Liver (tissue), 9 donors: ENCODE data around the gene OTUB1. TPM values are rescaled to one million over a fixed set of nuclear protein-coding genes. Genes with fewer than 3 reads are reported as not detected.

Experiments used
- DNase-seq: peaks from one replicate; pipeline ENCODE4 v3.0.0-alpha.2; 2017; ENCODE audit warnings: low spot score
- H3K27ac ChIP-seq, 2 donors: one replicate each; pipeline ENCODE4 v1.7.0; 2013; ENCODE audit warnings: inconsistent platforms in 2 of 2, low read length in 2 of 2, control low read depth in 1 of 2, low read depth in 1 of 2, mild to moderate bottlenecking in 1 of 2
- H3K27me3 ChIP-seq, 4 donors: one replicate each; pipeline versions ENCODE4 v1.6.1 to v1.7.0; 2013; ENCODE audit warnings: low read length in 3 of 4, inconsistent platforms in 1 of 4, mild to moderate bottlenecking in 1 of 4, moderate library complexity in 1 of 4; ENCODE audit not compliant: control insufficient read depth in 4 of 4, insufficient read depth in 4 of 4
- H3K36me3 ChIP-seq, 4 donors: one replicate each; pipeline versions ENCODE4 v1.6.1 to v1.7.0; 2013; ENCODE audit warnings: low read length in 3 of 4, mild to moderate bottlenecking in 3 of 4, low read depth in 1 of 4, moderate library complexity in 1 of 4; ENCODE audit not compliant: control insufficient read depth in 4 of 4, insufficient read depth in 3 of 4
- H3K4me1 ChIP-seq, 4 donors: one replicate each; pipeline versions ENCODE4 v1.6.1 to v1.7.0; 2013; ENCODE audit warnings: low read length in 3 of 4, mild to moderate bottlenecking in 3 of 4, moderate library complexity in 1 of 4; ENCODE audit not compliant: control insufficient read depth in 4 of 4, insufficient read depth in 4 of 4
- H3K4me3 ChIP-seq, 3 donors: one replicate each; pipeline versions ENCODE4 v1.6.1 to v1.7.0; 2013; ENCODE audit warnings: low read length in 3 of 3, control low read depth in 1 of 3, low read depth in 1 of 3, mild to moderate bottlenecking in 1 of 3
- H3K9ac ChIP-seq, 2 donors: one replicate each; pipeline ENCODE4 v1.7.0; 2013; ENCODE audit warnings: low read length in 2 of 2, mild to moderate bottlenecking in 2 of 2, moderate library complexity in 2 of 2, control low read depth in 1 of 2, low read depth in 1 of 2
- H3K9me3 ChIP-seq, 4 donors: one replicate each; pipeline versions ENCODE4 v1.6.1 to v1.7.0; 2013; ENCODE audit warnings: low read length in 3 of 4; ENCODE audit not compliant: control insufficient read depth in 4 of 4
- EGR1 ChIP-seq, 2 donors: IDR thresholded peaks; 2 replicates each; pipeline ENCODE4 v1.6.1; 2016 to 2018; ENCODE audit warnings: antibody characterized with exemption in 2 of 2, low read depth in 2 of 2
- FOXA1 ChIP-seq: IDR thresholded peaks from 2 replicates; pipeline ENCODE4 v1.6.1; 2016; ENCODE audit warnings: antibody characterized with exemption
- FOXA2 ChIP-seq: IDR thresholded peaks from 2 replicates; pipeline ENCODE4 v1.6.1; 2016; ENCODE audit warnings: antibody characterized with exemption
- GABPA ChIP-seq, 2 donors: IDR thresholded peaks in 1 of 2; conservative IDR thresholded peaks in 1 of 2; 2 replicates each; pipeline ENCODE4 v1.6.1; 2016; ENCODE audit warnings: antibody characterized with exemption in 2 of 2, mild to moderate bottlenecking in 1 of 2, moderate library complexity in 1 of 2
- HNF4A ChIP-seq, 2 donors: conservative IDR thresholded peaks; 2 replicates each; pipeline ENCODE4 v1.6.1; 2016; ENCODE audit warnings: antibody characterized with exemption in 2 of 2, mild to moderate bottlenecking in 2 of 2
- HNF4G ChIP-seq: IDR thresholded peaks from 2 replicates; pipeline ENCODE4 v1.6.1; 2016; ENCODE audit warnings: antibody characterized with exemption
- JUND ChIP-seq, 2 donors: IDR thresholded peaks; 2 replicates each; pipeline ENCODE4 v1.6.1; 2016; ENCODE audit warnings: antibody characterized with exemption in 2 of 2
- NR2F2 ChIP-seq: IDR thresholded peaks from 2 replicates; pipeline ENCODE4 v1.6.1; 2016; ENCODE audit warnings: antibody characterized with exemption
- RAD21 ChIP-seq, 2 donors: IDR thresholded peaks; 2 replicates each; pipeline ENCODE4 v1.6.1; 2016; ENCODE audit warnings: antibody characterized with exemption in 2 of 2, mild to moderate bottlenecking in 2 of 2
- RXRA ChIP-seq, 2 donors: IDR thresholded peaks; 2 replicates each; pipeline ENCODE4 v1.6.1; 2017 to 2018; ENCODE audit warnings: antibody characterized with exemption in 2 of 2, mild to moderate bottlenecking in 1 of 2
- SP1 ChIP-seq: IDR thresholded peaks from 2 replicates; pipeline ENCODE4 v1.6.1; 2018; ENCODE audit warnings: antibody characterized with exemption, mild to moderate bottlenecking
- TAF1 ChIP-seq: conservative IDR thresholded peaks from 2 replicates; pipeline ENCODE4 v1.6.1; 2016; ENCODE audit warnings: antibody characterized with exemption, mild to moderate bottlenecking
- YY1 ChIP-seq: IDR thresholded peaks from 2 replicates; pipeline ENCODE4 v1.6.1; 2016; ENCODE audit warnings: antibody characterized with exemption, mild to moderate bottlenecking
- WGBS: extraction: QIAGEN DNeasy Blood & Tissue Kit; methylation state at CpG from one replicate; pipeline ENCODE4 v1.1.7; 2013; 5-methylcytosine and 5-hydroxymethylcytosine counted together
- polyA plus RNA-seq, 2 donors: library from polyadenylated mRNA; stranded (reverse) in 1 of 2; unstranded in 1 of 2; fragments of 200-250 nt in 1 of 2; fragments of >200 nt in 1 of 2; fragmentation: Nextera tagmentation in 1 of 2; extraction: Ambion mirVana in 1 of 2; gene quantifications; one replicate each; pipeline versions ENCODE4 v1.2.1 to v1.2.3, GENCODE V29; 2013 to 2015
- total RNA-seq, 2 donors: library from RNA; depleted of rRNA; stranded (reverse); fragments of >200 nt; gene quantifications; one replicate each; pipeline ENCODE4 v1.2.3, GENCODE V29; 2014
- TF ChIP-seq, protein P1 (sequence below): IDR thresholded peaks from 2 replicates; pipeline ENCODE4 v1.6.1; 2016; ENCODE audit warnings: antibody characterized with exemption
- TF ChIP-seq, protein P2 (sequence below): fragments of 150-350 bp; IDR thresholded peaks from 2 replicates; pipeline ENCODE4 v1.5.1; 2017; ENCODE audit warnings: improper control_type of control experiment, low read depth, low read length; ENCODE audit not compliant: missing input control
- TF ChIP-seq, protein P3 (sequence below): IDR thresholded peaks from 2 replicates; pipeline ENCODE4 v1.6.1; 2016; ENCODE audit warnings: antibody characterized with exemption, mild to moderate bottlenecking
- TF ChIP-seq, protein P4 (sequence below): IDR thresholded peaks from 2 replicates; pipeline ENCODE4 v1.6.1; 2016; ENCODE audit warnings: antibody characterized with exemption
- TF ChIP-seq, protein P5 (sequence below): IDR thresholded peaks from 2 replicates; pipeline ENCODE4 v1.6.1; 2016; ENCODE audit warnings: antibody characterized with exemption
- donor health status: healthy.
- donor health status: healthy.
- donor health status: healthy.
- donor health status: healthy.
- donor health status: healthy.

The OTUB1 gene
- total and polyA plus RNA-seq, 4 donors, result 18.8 to 44.6 (median 28.5) TPM

DNA sequence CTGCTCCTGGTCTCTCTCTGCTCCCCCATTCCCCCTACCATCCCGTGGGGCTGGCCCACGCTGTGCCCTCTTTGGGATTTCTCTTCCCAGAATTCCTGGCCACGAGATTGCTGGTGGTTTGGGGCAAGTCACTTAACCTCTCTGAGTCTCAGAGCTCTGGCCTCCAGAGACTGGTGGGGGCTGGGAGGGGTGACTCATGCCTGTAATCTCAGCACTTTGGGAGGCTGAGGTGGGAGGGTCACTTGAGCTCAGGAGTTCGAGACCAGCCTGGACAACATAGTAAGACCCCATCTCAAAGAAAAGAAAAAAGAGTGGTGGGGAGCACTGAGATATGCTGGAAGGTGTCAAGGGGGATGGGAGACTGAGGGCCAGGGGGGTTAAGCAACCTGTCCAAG, 18.3 kb downstream of the OTUB1 start:
- WGBS, result 80% methylated on average over 4 of the region's 4 CpGs
- H3K4me3 ChIP-seq, result no peak overlapping the region
- peaks cover 6 to 43% (median 14%) of the 10 kb centered on the region in 4 donors for H3K4me1 ChIP-seq
- no peak for DNase-seq
- no peaks in the 10 kb centered on the region for H3K27me3 ChIP-seq
- H3K36me3 ChIP-seq, result no peaks in the 10 kb centered on the region
- no peak for TF ChIP-seq TAF1
- TF ChIP-seq RXRA (IDR thresholded peaks at IDR 0.05), result no peak
- TF ChIP-seq SP1, result no peak
- TF ChIP-seq YY1, result no peak
- no peak for TF ChIP-seq NR2F2
- no peak for TF ChIP-seq HNF4G
- no peak for TF ChIP-seq FOXA2
- no peak for TF ChIP-seq EGR1 (IDR thresholded peaks at IDR 0.05; ENCODE audit: low read depth in 2 of 2)
- TF ChIP-seq, protein P1, sequence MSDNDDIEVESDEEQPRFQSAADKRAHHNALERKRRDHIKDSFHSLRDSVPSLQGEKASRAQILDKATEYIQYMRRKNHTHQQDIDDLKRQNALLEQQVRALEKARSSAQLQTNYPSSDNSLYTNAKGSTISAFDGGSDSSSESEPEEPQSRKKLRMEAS, result no peak
- TF ChIP-seq, protein P2, sequence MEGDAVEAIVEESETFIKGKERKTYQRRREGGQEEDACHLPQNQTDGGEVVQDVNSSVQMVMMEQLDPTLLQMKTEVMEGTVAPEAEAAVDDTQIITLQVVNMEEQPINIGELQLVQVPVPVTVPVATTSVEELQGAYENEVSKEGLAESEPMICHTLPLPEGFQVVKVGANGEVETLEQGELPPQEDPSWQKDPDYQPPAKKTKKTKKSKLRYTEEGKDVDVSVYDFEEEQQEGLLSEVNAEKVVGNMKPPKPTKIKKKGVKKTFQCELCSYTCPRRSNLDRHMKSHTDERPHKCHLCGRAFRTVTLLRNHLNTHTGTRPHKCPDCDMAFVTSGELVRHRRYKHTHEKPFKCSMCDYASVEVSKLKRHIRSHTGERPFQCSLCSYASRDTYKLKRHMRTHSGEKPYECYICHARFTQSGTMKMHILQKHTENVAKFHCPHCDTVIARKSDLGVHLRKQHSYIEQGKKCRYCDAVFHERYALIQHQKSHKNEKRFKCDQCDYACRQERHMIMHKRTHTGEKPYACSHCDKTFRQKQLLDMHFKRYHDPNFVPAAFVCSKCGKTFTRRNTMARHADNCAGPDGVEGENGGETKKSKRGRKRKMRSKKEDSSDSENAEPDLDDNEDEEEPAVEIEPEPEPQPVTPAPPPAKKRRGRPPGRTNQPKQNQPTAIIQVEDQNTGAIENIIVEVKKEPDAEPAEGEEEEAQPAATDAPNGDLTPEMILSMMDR, result no peak
- no peak for TF ChIP-seq FOXA1
- no peak for TF ChIP-seq HNF4A (conservative IDR thresholded peaks at IDR 0.05)
- TF ChIP-seq, protein P3, sequence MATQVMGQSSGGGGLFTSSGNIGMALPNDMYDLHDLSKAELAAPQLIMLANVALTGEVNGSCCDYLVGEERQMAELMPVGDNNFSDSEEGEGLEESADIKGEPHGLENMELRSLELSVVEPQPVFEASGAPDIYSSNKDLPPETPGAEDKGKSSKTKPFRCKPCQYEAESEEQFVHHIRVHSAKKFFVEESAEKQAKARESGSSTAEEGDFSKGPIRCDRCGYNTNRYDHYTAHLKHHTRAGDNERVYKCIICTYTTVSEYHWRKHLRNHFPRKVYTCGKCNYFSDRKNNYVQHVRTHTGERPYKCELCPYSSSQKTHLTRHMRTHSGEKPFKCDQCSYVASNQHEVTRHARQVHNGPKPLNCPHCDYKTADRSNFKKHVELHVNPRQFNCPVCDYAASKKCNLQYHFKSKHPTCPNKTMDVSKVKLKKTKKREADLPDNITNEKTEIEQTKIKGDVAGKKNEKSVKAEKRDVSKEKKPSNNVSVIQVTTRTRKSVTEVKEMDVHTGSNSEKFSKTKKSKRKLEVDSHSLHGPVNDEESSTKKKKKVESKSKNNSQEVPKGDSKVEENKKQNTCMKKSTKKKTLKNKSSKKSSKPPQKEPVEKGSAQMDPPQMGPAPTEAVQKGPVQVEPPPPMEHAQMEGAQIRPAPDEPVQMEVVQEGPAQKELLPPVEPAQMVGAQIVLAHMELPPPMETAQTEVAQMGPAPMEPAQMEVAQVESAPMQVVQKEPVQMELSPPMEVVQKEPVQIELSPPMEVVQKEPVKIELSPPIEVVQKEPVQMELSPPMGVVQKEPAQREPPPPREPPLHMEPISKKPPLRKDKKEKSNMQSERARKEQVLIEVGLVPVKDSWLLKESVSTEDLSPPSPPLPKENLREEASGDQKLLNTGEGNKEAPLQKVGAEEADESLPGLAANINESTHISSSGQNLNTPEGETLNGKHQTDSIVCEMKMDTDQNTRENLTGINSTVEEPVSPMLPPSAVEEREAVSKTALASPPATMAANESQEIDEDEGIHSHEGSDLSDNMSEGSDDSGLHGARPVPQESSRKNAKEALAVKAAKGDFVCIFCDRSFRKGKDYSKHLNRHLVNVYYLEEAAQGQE, result no peak
- no peak for TF ChIP-seq RAD21 (IDR thresholded peaks at IDR 0.05)
- TF ChIP-seq, protein P4, sequence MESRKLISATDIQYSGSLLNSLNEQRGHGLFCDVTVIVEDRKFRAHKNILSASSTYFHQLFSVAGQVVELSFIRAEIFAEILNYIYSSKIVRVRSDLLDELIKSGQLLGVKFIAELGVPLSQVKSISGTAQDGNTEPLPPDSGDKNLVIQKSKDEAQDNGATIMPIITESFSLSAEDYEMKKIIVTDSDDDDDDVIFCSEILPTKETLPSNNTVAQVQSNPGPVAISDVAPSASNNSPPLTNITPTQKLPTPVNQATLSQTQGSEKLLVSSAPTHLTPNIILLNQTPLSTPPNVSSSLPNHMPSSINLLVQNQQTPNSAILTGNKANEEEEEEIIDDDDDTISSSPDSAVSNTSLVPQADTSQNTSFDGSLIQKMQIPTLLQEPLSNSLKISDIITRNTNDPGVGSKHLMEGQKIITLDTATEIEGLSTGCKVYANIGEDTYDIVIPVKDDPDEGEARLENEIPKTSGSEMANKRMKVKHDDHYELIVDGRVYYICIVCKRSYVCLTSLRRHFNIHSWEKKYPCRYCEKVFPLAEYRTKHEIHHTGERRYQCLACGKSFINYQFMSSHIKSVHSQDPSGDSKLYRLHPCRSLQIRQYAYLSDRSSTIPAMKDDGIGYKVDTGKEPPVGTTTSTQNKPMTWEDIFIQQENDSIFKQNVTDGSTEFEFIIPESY, result no peak
- TF ChIP-seq JUND (IDR thresholded peaks at IDR 0.05), result no peak
- TF ChIP-seq GABPA (IDR thresholded peaks at IDR 0.05 in 1 of 2, conservative IDR thresholded peaks at IDR 0.05 in 1 of 2), result no peak
- TF ChIP-seq, protein P5, sequence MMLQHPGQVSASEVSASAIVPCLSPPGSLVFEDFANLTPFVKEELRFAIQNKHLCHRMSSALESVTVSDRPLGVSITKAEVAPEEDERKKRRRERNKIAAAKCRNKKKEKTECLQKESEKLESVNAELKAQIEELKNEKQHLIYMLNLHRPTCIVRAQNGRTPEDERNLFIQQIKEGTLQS, result no peak
- H3K27ac ChIP-seq, result no peak overlapping the region
- no peak overlapping the region for H3K9ac ChIP-seq
- H3K9me3 ChIP-seq, result no peaks in the 10 kb centered on the region
